Thyroid gland (tissue), 4 donors: Measurements from ENCODE around the gene PNO1.

Source experiments
- CTCF ChIP-seq, 6 experiments: fragments of 200-600 bp in 3 of 6; fragments of 450-650 bp in 3 of 6; sonication (generic) in 3 of 6; IDR thresholded peaks; one replicate each; pipeline ENCODE4 v1.5.1; 2016 to 2019; ENCODE audit warnings: antibody characterized with exemption in 6 of 6, mild to moderate bottlenecking in 2 of 6, inconsistent platforms in 1 of 6, moderate library complexity in 1 of 6
- POLR2A ChIP-seq, 2 donors: fragments of 450-650 bp; IDR thresholded peaks; one replicate each; pipeline ENCODE4 v1.6.1; 2017; ENCODE audit warnings: antibody characterized with exemption in 2 of 2, mild to moderate bottlenecking in 2 of 2, moderate library complexity in 1 of 2

- TF ChIP-seq POLR2A (IDR thresholded peaks at IDR 0.05): no peak
- no peak for TF ChIP-seq CTCF (IDR thresholded peaks at IDR 0.05)
Measured at GRCh38 chr2:68178954-68179627, 21.4 kb downstream of the PNO1 start.
